Endothelial cell of umbilical vein (primary cell): Measurements from ENCODE around the gene FAM222A. TPM values are rescaled to one million over a fixed set of nuclear protein-coding genes. Genes with fewer than 3 reads are reported as not detected.

Source experiments
- BruUV-seq: library from RNA; stranded (reverse); fragments of 400-500 nt; replicated peaks from 2 replicates; lab custom pipeline; 2021; lab: Mats Ljungman, UMichigan
- CTCF ChIA-PET: fragments of 300-600, 350-600 bp; sonication (Branson Sonifier 250); formaldehyde crosslinking; loops from one replicate; lab custom pipeline; 2021; ENCODE audit warnings: antibody characterized with exemption, inconsistent platforms; lab: Charles Lee
- POLR2A ChIA-PET: fragments of 300-600, 350-600 bp; sonication (Branson Sonifier 250); formaldehyde crosslinking; loops from one replicate; lab custom pipeline; 2021; ENCODE audit warnings: antibody characterized with exemption, inconsistent platforms; lab: Charles Lee
- DNase-seq: peaks from one replicate; pipeline ENCODE4 v3.0.0-alpha.2; 2011; ENCODE audit warnings: low read depth, low spot score
- FAIRE-seq: peaks from 2 replicates; lab custom pipeline; 2011; peaks lifted over from hg19 to GRCh38; lab: Jason Lieb, UNC
- H2AFZ ChIP-seq: 2 replicates; pipeline ENCODE4 v1.6.0; 2012; ENCODE audit warnings: low read depth, low read length, control low read depth, inconsistent platforms
- H3K27ac ChIP-seq: 2 replicates; pipeline ENCODE4 v1.5.1; 2011; ENCODE audit warnings: low read depth, mild to moderate bottlenecking, control low read depth, low read length, moderate library complexity; ENCODE audit not compliant: insufficient read depth
- H3K27me3 ChIP-seq, 2 experiments: 2 replicates each; pipeline versions ENCODE4 v1.6.0 to v1.6.1; 2011; ENCODE audit warnings: low read length in 2 of 2, mixed read lengths in 1 of 2; ENCODE audit not compliant: control insufficient read depth in 2 of 2, insufficient read depth in 2 of 2
- H3K36me3 ChIP-seq, 2 experiments: 2 replicates in 1 of 2; 3 replicates in 1 of 2; pipeline ENCODE4 v1.5.1; 2011; ENCODE audit warnings: low read length in 2 of 2, mild to moderate bottlenecking in 1 of 2, moderate library complexity in 1 of 2; ENCODE audit not compliant: control insufficient read depth in 2 of 2, insufficient read depth in 2 of 2; ENCODE audit errors: extremely low read depth in 1 of 2
- H3K4me1 ChIP-seq: 3 replicates; pipeline ENCODE4 v1.5.1; 2011; ENCODE audit warnings: mild to moderate bottlenecking, low read length; ENCODE audit not compliant: control insufficient read depth, insufficient read depth; ENCODE audit errors: extremely low read depth
- H3K4me2 ChIP-seq: 2 replicates; pipeline ENCODE4 v1.6.1; 2011; ENCODE audit warnings: low read length, control low read depth, mixed read lengths; ENCODE audit not compliant: insufficient read depth
- H3K4me3 ChIP-seq, 3 experiments: fragments of 200-600 bp in 1 of 3; sonication (generic), shearing (Covaris generic) in 1 of 3; replicated peaks in 1 of 3; 2 replicates each; pipeline ENCODE4 v1.5.1; 2011 to 2016; ENCODE audit warnings: control low read depth in 3 of 3, low read length in 3 of 3, mild to moderate bottlenecking in 2 of 3, inconsistent platforms in 1 of 3, low read depth in 1 of 3, moderate library complexity in 1 of 3; ENCODE audit not compliant: insufficient read depth in 1 of 3
- H3K79me2 ChIP-seq: 2 replicates; pipeline ENCODE4 v1.6.0; 2012; ENCODE audit warnings: low read length, inconsistent platforms; ENCODE audit not compliant: control insufficient read depth, insufficient read depth
- H3K9ac ChIP-seq: replicated peaks from 2 replicates; pipeline ENCODE3; 2011; ENCODE audit warnings: low read length, control low read depth; ENCODE audit not compliant: insufficient read depth; ENCODE audit errors: extremely low read depth
- H3K9me1 ChIP-seq: replicated peaks from 3 replicates; pipeline ENCODE4 v1.6.0; 2011; ENCODE audit warnings: mild to moderate bottlenecking, low read length; ENCODE audit not compliant: control insufficient read depth, insufficient read depth; ENCODE audit errors: extremely low read depth
- H3K9me3 ChIP-seq: replicated peaks from 2 replicates; pipeline ENCODE4 v1.5.1; 2012; ENCODE audit warnings: low read length, inconsistent platforms; ENCODE audit not compliant: control insufficient read depth, insufficient read depth
- H4K20me1 ChIP-seq: replicated peaks from 2 replicates; pipeline ENCODE3; 2011; ENCODE audit warnings: mild to moderate bottlenecking, low read length; ENCODE audit not compliant: control insufficient read depth, insufficient read depth; ENCODE audit errors: extremely low read depth
- JUN ChIP-seq: IDR thresholded peaks from 2 replicates; pipeline ENCODE4 v1.6.1; 2011; ENCODE audit warnings: borderline replicate concordance, low read depth; ENCODE audit not compliant: insufficient read length, insufficient read depth
- POLR2AphosphoS5 ChIP-seq: IDR thresholded peaks from 2 replicates; pipeline ENCODE4 v1.6.1; 2012; ENCODE audit warnings: low read depth, mild to moderate bottlenecking, control low read depth, low read length, moderate library complexity; ENCODE audit not compliant: insufficient read depth
- dilution Hi-C: fragments of 300-500 bp; cut with MboI; formaldehyde crosslinking; loops from one replicate; pipeline ENCODE4 v1.15.0; 2019; ENCODE audit warnings: low sequenced_read_pairs; ENCODE audit not compliant: extremely low pct_ligation_motif_present
- intact Hi-C: fragments of 100-400 bp; cut with micrococcal nuclease; formaldehyde crosslinking; loops from one replicate; pipeline ENCODE4 v1.10.0; 2022
- polyA plus RNA-seq, 4 experiments: library from polyadenylated mRNA; depleted of rRNA in 3 of 4; stranded (reverse) in 3 of 4; unstranded in 1 of 4; fragments of >200 nt; gene quantifications; 2 replicates each; pipeline versions ENCODE4 v1.2.1 to v1.2.3, GENCODE V29; 2011 to 2012; ENCODE audit warnings: missing spikeins in 1 of 4
- total RNA-seq: library from RNA; stranded (reverse); gene quantifications from 2 replicates; pipeline ENCODE4 v1.2.3, GENCODE V29; 2021
- TF ChIP-seq, protein P1 (sequence below): IDR thresholded peaks from 2 replicates; pipeline ENCODE4 v1.6.1; 2011; ENCODE audit not compliant: insufficient read depth, insufficient read length
- TF ChIP-seq, protein P2 (sequence below), 2 donors: IDR thresholded peaks; 1 replicate in 1 of 2; 2 replicates in 1 of 2; pipeline ENCODE4 v1.5.1; 2011; ENCODE audit warnings: low read length in 2 of 2, mild to moderate bottlenecking in 2 of 2, moderate library complexity in 2 of 2, control low read depth in 1 of 2, inconsistent platforms in 1 of 2, low read depth in 1 of 2; ENCODE audit not compliant: insufficient read depth in 1 of 2; ENCODE audit errors: extremely low read depth in 1 of 2

FAM222A gene
- total and polyA plus RNA-seq, 2 donors (not counting 3 experiments of a cell fraction or from before 2014, with no cell fraction given), result 0.62 to 1.7 TPM

DNA sequence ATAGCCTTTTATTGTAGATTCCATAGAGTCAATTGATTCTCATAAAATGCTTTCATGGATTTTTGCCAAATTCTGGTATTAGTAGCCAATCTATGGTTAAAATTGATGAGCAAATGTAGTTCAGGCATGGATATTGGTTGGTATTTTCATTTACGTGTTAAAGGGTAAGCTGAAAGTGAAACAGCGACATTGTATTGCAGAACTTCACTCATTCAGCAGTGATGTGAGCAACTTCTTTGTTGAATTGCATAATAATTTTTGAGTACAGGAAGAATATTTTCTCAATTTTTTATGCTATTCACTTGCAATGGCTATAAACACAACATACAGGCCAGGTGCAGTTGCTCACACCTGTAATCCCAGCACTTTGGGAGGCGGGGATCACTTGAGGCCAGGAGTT lies 24.2 kb upstream of the FAM222A start:
- Histone ChIP-seq H3K4me3 (no peak overlapping the region), H3K9me1 (no peaks in the 10 kb centered on the region), H3K36me3 (no peaks in the 10 kb centered on the region), H3K27me3 (peaks cover 3 to 9% of the 10 kb centered on the region in 2 experiments), H2AFZ (no peak overlapping the region), H3K9me3 (no peaks in the 10 kb centered on the region), H3K27ac (no peak overlapping the region), H3K4me2 (no peak overlapping the region), H3K9ac (no peak overlapping the region), H3K79me2 (no peaks in the 10 kb centered on the region), H3K4me1 (no peaks in the 10 kb centered on the region), H4K20me1 (no peaks in the 10 kb centered on the region)
- intact Hi-C loops (no loop called here), dilution Hi-C loops (no loop called here)
- FAIRE-seq (no peak), DNase-seq (no peak)
- POLR2A ChIA-PET, result no interaction called here
- BruUV-seq, result no TSS peak
- TF ChIP-seq, protein P1, sequence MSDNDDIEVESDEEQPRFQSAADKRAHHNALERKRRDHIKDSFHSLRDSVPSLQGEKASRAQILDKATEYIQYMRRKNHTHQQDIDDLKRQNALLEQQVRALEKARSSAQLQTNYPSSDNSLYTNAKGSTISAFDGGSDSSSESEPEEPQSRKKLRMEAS, result no peak
- no peak for TF ChIP-seq POLR2AphosphoS5
- CTCF ChIA-PET, result no interaction called here

DNA sequence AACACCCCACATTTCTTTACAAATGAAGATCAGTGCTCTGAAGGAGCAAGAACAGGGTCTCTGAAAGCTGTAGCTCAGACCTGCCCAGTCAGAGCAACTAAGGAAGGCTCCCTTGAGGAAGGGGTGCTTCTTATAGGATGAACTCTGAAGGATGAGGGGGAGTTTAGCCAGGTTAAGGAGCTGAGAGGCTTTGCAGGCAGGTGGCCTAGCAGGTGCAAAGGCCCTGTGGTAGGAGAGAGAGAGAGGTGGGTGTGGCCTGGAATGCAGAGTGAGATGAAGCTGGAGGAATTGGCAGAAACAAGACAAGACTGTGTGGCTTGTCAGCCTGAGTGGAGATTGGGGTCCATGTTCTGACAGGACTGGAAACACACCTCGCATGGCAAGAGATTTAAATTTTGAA lies 20.5 kb upstream of the FAM222A start:
- no TSS peak for BruUV-seq
- POLR2A ChIA-PET, result no interaction called here
- TF ChIP-seq, protein P2, sequence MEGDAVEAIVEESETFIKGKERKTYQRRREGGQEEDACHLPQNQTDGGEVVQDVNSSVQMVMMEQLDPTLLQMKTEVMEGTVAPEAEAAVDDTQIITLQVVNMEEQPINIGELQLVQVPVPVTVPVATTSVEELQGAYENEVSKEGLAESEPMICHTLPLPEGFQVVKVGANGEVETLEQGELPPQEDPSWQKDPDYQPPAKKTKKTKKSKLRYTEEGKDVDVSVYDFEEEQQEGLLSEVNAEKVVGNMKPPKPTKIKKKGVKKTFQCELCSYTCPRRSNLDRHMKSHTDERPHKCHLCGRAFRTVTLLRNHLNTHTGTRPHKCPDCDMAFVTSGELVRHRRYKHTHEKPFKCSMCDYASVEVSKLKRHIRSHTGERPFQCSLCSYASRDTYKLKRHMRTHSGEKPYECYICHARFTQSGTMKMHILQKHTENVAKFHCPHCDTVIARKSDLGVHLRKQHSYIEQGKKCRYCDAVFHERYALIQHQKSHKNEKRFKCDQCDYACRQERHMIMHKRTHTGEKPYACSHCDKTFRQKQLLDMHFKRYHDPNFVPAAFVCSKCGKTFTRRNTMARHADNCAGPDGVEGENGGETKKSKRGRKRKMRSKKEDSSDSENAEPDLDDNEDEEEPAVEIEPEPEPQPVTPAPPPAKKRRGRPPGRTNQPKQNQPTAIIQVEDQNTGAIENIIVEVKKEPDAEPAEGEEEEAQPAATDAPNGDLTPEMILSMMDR (IDR thresholded peaks at IDR 0.05; ENCODE audit: extremely low read depth in 1 of 2, insufficient read depth in 1 of 2, low read depth in 1 of 2, low read length in 2 of 2), result no peak
- TF ChIP-seq JUN (no peak), POLR2AphosphoS5 (no peak)
- Histone ChIP-seq H3K9me1 (no peaks in the 10 kb centered on the region), H2AFZ (no peak overlapping the region), H4K20me1 (no peaks in the 10 kb centered on the region), H3K9ac (no peak overlapping the region), H3K27ac (no peak overlapping the region), H3K27me3 (peaks cover 0 to 6% of the 10 kb centered on the region in 2 experiments), H3K79me2 (no peaks in the 10 kb centered on the region), H3K9me3 (no peaks in the 10 kb centered on the region), H3K36me3 (no peaks in the 10 kb centered on the region), H3K4me1 (no peaks in the 10 kb centered on the region), H3K4me2 (no peak overlapping the region), H3K4me3 (no peak overlapping the region)
- intact Hi-C loops (no loop called here), dilution Hi-C loops (no loop called here)
- FAIRE-seq (no peak), DNase-seq (no peak)
- CTCF ChIA-PET, result no interaction called here
